ENCODE results near the gene TENM4. TPM values are rescaled to one million over a fixed set of nuclear protein-coding genes. Genes with fewer than 3 reads are reported as not detected.

The TENM4 gene
- total and polyA plus RNA-seq, 2 of the 8 experiments (the other 6 are each of a cell fraction or from before 2014, with no cell fraction given): 3.5 to 7.2 TPM

DNA sequence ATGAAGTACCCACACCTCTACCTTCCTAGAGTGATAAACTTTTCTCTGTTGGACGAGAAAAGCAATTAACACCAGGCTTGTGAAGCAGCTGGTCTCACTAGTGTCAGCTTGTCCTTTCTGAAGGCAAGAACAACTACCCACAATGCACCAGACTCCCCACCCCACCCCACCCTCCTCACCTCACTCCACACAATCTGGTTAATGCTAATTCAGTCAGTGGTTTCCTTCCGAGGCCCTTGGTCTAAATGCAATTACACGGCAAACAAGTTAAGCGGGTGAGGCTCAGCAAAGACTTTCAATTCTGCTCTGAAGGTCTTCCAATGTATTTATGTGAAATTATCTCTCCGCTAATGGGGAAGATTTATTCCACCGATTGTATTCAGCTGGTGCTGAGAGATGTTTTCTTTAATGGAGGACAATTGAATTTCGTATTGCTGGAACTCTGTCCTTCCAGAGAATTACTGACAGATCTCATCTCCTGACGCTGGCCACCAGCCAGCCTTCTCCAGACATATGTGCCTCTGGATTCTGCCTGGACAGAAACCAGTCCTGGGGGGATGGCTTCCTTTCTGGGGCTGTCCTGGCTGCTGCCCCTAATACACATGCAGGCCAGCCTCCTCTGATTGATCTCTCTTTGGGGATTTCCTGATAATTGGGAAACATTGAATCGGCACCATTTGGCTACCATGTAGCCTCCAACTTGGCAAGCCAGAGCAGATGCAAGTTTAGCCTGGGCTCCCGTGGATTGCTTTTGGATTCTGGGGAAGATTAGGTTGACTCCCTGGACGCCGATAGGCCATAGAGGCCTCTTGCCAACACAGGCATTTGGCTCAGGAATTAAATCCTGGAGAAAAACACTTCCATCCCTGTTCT, 700.4 kb downstream of the TENM4 start (continued):
- no peak for TF ChIP-seq CBX8 (IDR thresholded peaks at IDR 0.05; ENCODE audit: borderline replicate concordance, low read depth, low read length)
- TF ChIP-seq FOSL1 (IDR thresholded peaks at IDR 0.05; ENCODE audit: insufficient read depth, low read depth, low read length): no peak
